Nephron (organoid): ENCODE results near the gene TADA3.

ENCODE experiments used
- H3K27ac Mint-ChIP-seq, 3 experiments: 2 replicates each; pipeline ENCODE4 v1.8.0; 2020; ENCODE audit warnings: mixed read lengths in 3 of 3, mild to moderate bottlenecking in 2 of 3, moderate library complexity in 1 of 3
- H3K27me3 Mint-ChIP-seq: 2 replicates; pipeline ENCODE4 v1.8.0; 2021; ENCODE audit warnings: low read depth, mild to moderate bottlenecking, moderate library complexity, mixed read lengths
- H3K36me3 Mint-ChIP-seq: 2 replicates; pipeline ENCODE4 v1.8.0; 2020; ENCODE audit warnings: low read depth, mixed read lengths
- H3K4me1 Mint-ChIP-seq: 2 replicates; pipeline ENCODE4 v1.8.0; 2020; ENCODE audit warnings: mixed read lengths
- H3K4me3 Mint-ChIP-seq, 3 experiments: 2 replicates each; pipeline ENCODE4 v1.8.0; 2020; ENCODE audit warnings: mild to moderate bottlenecking in 3 of 3, mixed read lengths in 3 of 3, moderate library complexity in 2 of 3
- H3K9me3 Mint-ChIP-seq: 2 replicates; pipeline ENCODE4 v1.8.0; 2020; ENCODE audit warnings: mixed read lengths
- CTCF ChIP-seq, 3 experiments: fragments of 200-600 bp; sonication (generic); IDR thresholded peaks; one replicate each; pipeline ENCODE4 v1.5.0; 2021; ENCODE audit warnings: antibody characterized with exemption in 3 of 3; ENCODE audit not compliant: unreplicated experiment in 3 of 3

TADA3 gene

GRCh38 chr3:9797196-9797945 lies 5.1 kb upstream of the TADA3 start:
- no peaks in the 10 kb centered on the region for H3K9me3 Mint-ChIP-seq
- peaks cover 17% of the 10 kb centered on the region for H3K4me1 Mint-ChIP-seq
- peaks cover 50% of the 10 kb centered on the region for H3K36me3 Mint-ChIP-seq
- H3K4me3 Mint-ChIP-seq = peak overlapping the region in 1 of 3 experiments; percentile 42
- TF ChIP-seq CTCF (IDR thresholded peaks at IDR 0.05; ENCODE audit: unreplicated experiment in 3 of 3) = no peak
- H3K27me3 Mint-ChIP-seq = no peaks in the 10 kb centered on the region
- H3K27ac Mint-ChIP-seq = no peak overlapping the region

- Mint-ChIP-seq H3K36me3 (peaks cover 39% of the 10 kb centered on the region), H3K4me3 (peak overlapping the region; percentile 77 to 92 (median 87)), H3K4me1 (peaks cover 28% of the 10 kb centered on the region), H3K27me3 (no peaks in the 10 kb centered on the region), H3K9me3 (no peaks in the 10 kb centered on the region), H3K27ac (peak overlapping the region; percentile 80 to 89 (median 83))
- no peak for TF ChIP-seq CTCF (IDR thresholded peaks at IDR 0.05; ENCODE audit: unreplicated experiment in 3 of 3)
Measured at GRCh38 chr3:9795207-9795606, 2.9 kb upstream of the TADA3 start.

- no peaks in the 10 kb centered on the region for H3K27me3 Mint-ChIP-seq
- no peaks in the 10 kb centered on the region for H3K9me3 Mint-ChIP-seq
- TF ChIP-seq CTCF (IDR thresholded peaks at IDR 0.05; ENCODE audit: unreplicated experiment in 3 of 3) = no peak
- H3K4me3 Mint-ChIP-seq = peak overlapping the region; percentile 95 to 98 (median 98)
- H3K27ac Mint-ChIP-seq = peak overlapping the region; percentile 75 to 83 (median 82)
- H3K36me3 Mint-ChIP-seq = peaks cover 39% of the 10 kb centered on the region
- H3K4me1 Mint-ChIP-seq = peaks cover 28% of the 10 kb centered on the region
Measured at GRCh38 chr3:9794400-9794799, 2.1 kb upstream of the TADA3 start.

GRCh38 chr3:9793161-9793781 lies 998 bp upstream of the TADA3 start:
- H3K4me3 Mint-ChIP-seq = peak overlapping the region; percentile 95 to 98 (median 98)
- no peaks in the 10 kb centered on the region for H3K27me3 Mint-ChIP-seq
- peaks cover 40% of the 10 kb centered on the region for H3K36me3 Mint-ChIP-seq
- no peaks in the 10 kb centered on the region for H3K9me3 Mint-ChIP-seq
- TF ChIP-seq CTCF (IDR thresholded peaks at IDR 0.05; ENCODE audit: unreplicated experiment in 3 of 3) = no peak
- peaks cover 28% of the 10 kb centered on the region for H3K4me1 Mint-ChIP-seq
- H3K27ac Mint-ChIP-seq = peak overlapping the region; percentile 100

GRCh38 chr3:9791790-9792404 lies 376 bp downstream of the TADA3 start:
- peaks cover 28% of the 10 kb centered on the region for H3K4me1 Mint-ChIP-seq
- H3K4me3 Mint-ChIP-seq = peak overlapping the region; percentile 95 to 98 (median 98)
- peak overlapping the region; percentile 100 for H3K27ac Mint-ChIP-seq
- H3K27me3 Mint-ChIP-seq = no peaks in the 10 kb centered on the region
- no peak for TF ChIP-seq CTCF (IDR thresholded peaks at IDR 0.05; ENCODE audit: unreplicated experiment in 3 of 3)
- H3K36me3 Mint-ChIP-seq = peaks cover 36% of the 10 kb centered on the region
- no peaks in the 10 kb centered on the region for H3K9me3 Mint-ChIP-seq
